HL-60 (cell line): Measurements from ENCODE around the gene CHMP4A.

Source experiments
- CTCF ChIP-seq: IDR thresholded peaks from one replicate; pipeline ENCODE4 v1.5.1; 2011; ENCODE audit warnings: low read length, control low read depth, inconsistent platforms; ENCODE audit not compliant: insufficient read depth
- POLR2AphosphoS5 ChIP-seq: IDR thresholded peaks from 2 replicates; pipeline ENCODE4 v1.6.1; 2012; ENCODE audit warnings: low read depth

- TF ChIP-seq CTCF (no peak), POLR2AphosphoS5 (no peak)
These were observed 41.6 kb downstream of the CHMP4A start, which contains the start of gene REC8 for GRCh38 chr14:24171422-24172260.
